ENCODE results near the gene ZNF436.

Gene ZNF436

DNA sequence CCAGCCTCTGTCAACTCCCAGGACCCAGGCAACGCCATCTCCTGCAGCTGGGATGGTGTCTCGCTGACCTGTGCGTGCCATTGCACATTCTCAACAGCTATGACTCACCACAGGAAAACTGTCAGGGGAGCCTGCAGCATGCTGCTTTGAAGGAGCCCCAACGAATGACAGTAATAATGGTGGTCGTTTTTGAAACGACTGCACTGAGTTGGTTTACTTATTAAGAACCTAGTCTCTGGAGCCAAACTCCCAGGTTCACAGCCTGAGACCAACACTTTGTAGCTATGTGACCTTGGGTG, 33.4 kb upstream of the ZNF436 start:
- Histone ChIP-seq H3K4me2 (ENCODE audit: insufficient read depth, low read length) (no peak overlapping the region), H3K9ac (ENCODE audit: low read depth, low read length) (no peak overlapping the region), H3K79me2 (ENCODE audit: insufficient read depth, low read length) (no peaks in the 10 kb centered on the region), H4K20me1 (ENCODE audit: insufficient read depth, low read length) (no peaks in the 10 kb centered on the region), H3K4me1 (ENCODE audit: insufficient read depth, low read length) (peaks cover 13% of the 10 kb centered on the region), H3K27ac (ENCODE audit: low read length) (no peak overlapping the region), H3K4me3 (ENCODE audit: low read depth in 1 of 2, low read length in 2 of 2) (no peak overlapping the region), H3K27me3 (ENCODE audit: insufficient read depth, low read length, poor library complexity) (no peaks in the 10 kb centered on the region), H2AFZ (ENCODE audit: low read depth, low read length) (no peak overlapping the region), H3K9me3 (ENCODE audit: insufficient read depth, low read length, severe bottlenecking) (no peaks in the 10 kb centered on the region), H3K36me3 (ENCODE audit: insufficient read depth, low read length) (no peaks in the 10 kb centered on the region)
- ATAC-seq (ENCODE audit: insufficient read depth, low read depth) (no peak), DNase-seq (no peak)
- TF ChIP-seq, protein P1, sequence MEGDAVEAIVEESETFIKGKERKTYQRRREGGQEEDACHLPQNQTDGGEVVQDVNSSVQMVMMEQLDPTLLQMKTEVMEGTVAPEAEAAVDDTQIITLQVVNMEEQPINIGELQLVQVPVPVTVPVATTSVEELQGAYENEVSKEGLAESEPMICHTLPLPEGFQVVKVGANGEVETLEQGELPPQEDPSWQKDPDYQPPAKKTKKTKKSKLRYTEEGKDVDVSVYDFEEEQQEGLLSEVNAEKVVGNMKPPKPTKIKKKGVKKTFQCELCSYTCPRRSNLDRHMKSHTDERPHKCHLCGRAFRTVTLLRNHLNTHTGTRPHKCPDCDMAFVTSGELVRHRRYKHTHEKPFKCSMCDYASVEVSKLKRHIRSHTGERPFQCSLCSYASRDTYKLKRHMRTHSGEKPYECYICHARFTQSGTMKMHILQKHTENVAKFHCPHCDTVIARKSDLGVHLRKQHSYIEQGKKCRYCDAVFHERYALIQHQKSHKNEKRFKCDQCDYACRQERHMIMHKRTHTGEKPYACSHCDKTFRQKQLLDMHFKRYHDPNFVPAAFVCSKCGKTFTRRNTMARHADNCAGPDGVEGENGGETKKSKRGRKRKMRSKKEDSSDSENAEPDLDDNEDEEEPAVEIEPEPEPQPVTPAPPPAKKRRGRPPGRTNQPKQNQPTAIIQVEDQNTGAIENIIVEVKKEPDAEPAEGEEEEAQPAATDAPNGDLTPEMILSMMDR (IDR thresholded peaks at IDR 0.05; ENCODE audit: borderline replicate concordance, extremely low read depth, low read length, poor library complexity, severe bottlenecking), result no peak
- no peak for TF ChIP-seq EZH2 (IDR thresholded peaks at IDR 0.05; ENCODE audit: borderline replicate concordance, low read depth, low read length, severe bottlenecking)

DNA sequence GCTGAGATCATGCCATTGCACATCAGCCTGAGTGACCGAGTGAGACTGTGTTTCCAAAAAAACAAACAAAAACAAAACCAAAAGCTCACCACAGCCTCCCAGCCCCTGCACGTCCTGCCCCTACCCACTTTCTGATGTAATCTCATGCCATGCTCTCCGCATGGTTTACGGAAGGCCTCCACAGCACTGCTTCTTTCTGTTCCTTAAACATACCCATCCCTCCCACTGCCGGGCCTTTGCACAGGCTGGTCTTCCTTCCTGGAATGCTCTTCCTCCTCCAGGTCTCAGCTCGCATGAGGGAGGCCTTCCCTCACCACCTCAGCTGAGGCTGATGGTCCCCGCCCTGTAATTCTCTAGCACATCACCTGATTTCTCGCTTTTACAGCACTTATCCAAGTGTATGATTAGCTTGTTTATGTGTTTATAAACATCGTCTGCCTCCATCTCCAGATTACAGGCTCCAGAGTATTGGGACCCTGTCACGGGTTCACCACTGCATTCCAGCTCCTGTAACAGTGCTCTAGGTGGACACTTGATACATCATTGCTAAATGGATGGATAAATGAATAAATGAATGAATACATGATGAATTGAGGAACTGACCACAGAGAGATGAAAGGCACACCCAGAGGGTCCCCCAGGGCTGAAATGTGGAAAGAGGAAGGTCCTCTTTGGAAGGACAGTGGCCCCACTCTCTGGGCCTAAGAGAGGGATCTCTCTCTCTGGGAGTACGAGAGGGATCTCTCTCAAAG, 32.8 kb upstream of the ZNF436 start:
- no peak overlapping the region for H3K4me3 ChIP-seq (ENCODE audit: low read depth in 1 of 2, low read length in 2 of 2)
- no peaks in the 10 kb centered on the region for H3K9me3 ChIP-seq (ENCODE audit: insufficient read depth, low read length, severe bottlenecking)
- H3K79me2 ChIP-seq (ENCODE audit: insufficient read depth, low read length), result no peaks in the 10 kb centered on the region
- no peaks in the 10 kb centered on the region for H4K20me1 ChIP-seq (ENCODE audit: insufficient read depth, low read length)
- H3K9ac ChIP-seq (ENCODE audit: low read depth, low read length), result no peak overlapping the region
- ATAC-seq (ENCODE audit: insufficient read depth, low read depth) (no peak), DNase-seq (no peak)
- H3K36me3 ChIP-seq (ENCODE audit: insufficient read depth, low read length), result no peaks in the 10 kb centered on the region
- H3K4me2 ChIP-seq (ENCODE audit: insufficient read depth, low read length), result no peak overlapping the region
- no peaks in the 10 kb centered on the region for H3K27me3 ChIP-seq (ENCODE audit: insufficient read depth, low read length, poor library complexity)
- H3K27ac ChIP-seq (ENCODE audit: low read length), result no peak overlapping the region
- peaks cover 13% of the 10 kb centered on the region for H3K4me1 ChIP-seq (ENCODE audit: insufficient read depth, low read length)
- H2AFZ ChIP-seq (ENCODE audit: low read depth, low read length), result no peak overlapping the region
- TF ChIP-seq EZH2 (IDR thresholded peaks at IDR 0.05; ENCODE audit: borderline replicate concordance, low read depth, low read length, severe bottlenecking), result no peak
- TF ChIP-seq, protein P1 (IDR thresholded peaks at IDR 0.05; ENCODE audit: borderline replicate concordance, extremely low read depth, low read length, poor library complexity, severe bottlenecking), result no peak

GRCh38 chr1:23401313-23401712, 31.7 kb upstream of the ZNF436 start:
- H2AFZ ChIP-seq (ENCODE audit: low read depth, low read length), result no peak overlapping the region
- H3K9ac ChIP-seq (ENCODE audit: low read depth, low read length), result no peak overlapping the region
- no peak overlapping the region for H3K4me2 ChIP-seq (ENCODE audit: insufficient read depth, low read length)
- no peaks in the 10 kb centered on the region for H4K20me1 ChIP-seq (ENCODE audit: insufficient read depth, low read length)
- H3K9me3 ChIP-seq (ENCODE audit: insufficient read depth, low read length, severe bottlenecking), result no peaks in the 10 kb centered on the region
- H3K4me3 ChIP-seq (ENCODE audit: low read depth in 1 of 2, low read length in 2 of 2), result no peak overlapping the region
- TF ChIP-seq, protein P1 (IDR thresholded peaks at IDR 0.05; ENCODE audit: borderline replicate concordance, extremely low read depth, low read length, poor library complexity, severe bottlenecking), result no peak
- TF ChIP-seq EZH2 (IDR thresholded peaks at IDR 0.05; ENCODE audit: borderline replicate concordance, low read depth, low read length, severe bottlenecking), result no peak
- H3K27me3 ChIP-seq (ENCODE audit: insufficient read depth, low read length, poor library complexity), result no peaks in the 10 kb centered on the region
- H3K36me3 ChIP-seq (ENCODE audit: insufficient read depth, low read length), result no peaks in the 10 kb centered on the region
- peaks cover 13% of the 10 kb centered on the region for H3K4me1 ChIP-seq (ENCODE audit: insufficient read depth, low read length)
- H3K27ac ChIP-seq (ENCODE audit: low read length), result no peak overlapping the region
- H3K79me2 ChIP-seq (ENCODE audit: insufficient read depth, low read length), result no peaks in the 10 kb centered on the region
- DNase-seq (no peak), ATAC-seq (ENCODE audit: insufficient read depth, low read depth) (no peak)
